GM12878 (cell line): ENCODE results near the gene GCNT3. TPM values are rescaled to one million over a fixed set of nuclear protein-coding genes. Genes with fewer than 3 reads are reported as not detected.

ENCODE experiments used
- ATAC-seq: fragments of 200-7000 bp; cut with Tn5 transposase; 3 replicates; pipeline ENCODE4 v1.9.1; 2020; ENCODE audit warnings: mild to moderate bottlenecking, moderate library complexity
- BruUV-seq: library from RNA; stranded (reverse); fragments of 400-500 nt; replicated peaks from 2 replicates; lab custom pipeline; 2021; lab: Mats Ljungman, UMichigan
- CTCF ChIA-PET: fragments of 300-600 bp; sonication (Branson Sonifier 250); formaldehyde crosslinking; extraction: SDS; loops from one replicate; lab custom pipeline; 2021; ENCODE audit warnings: inconsistent platforms; lab: Yijun Ruan, JAX
- POLR2A ChIA-PET: fragments of 350-600 bp; formaldehyde crosslinking; extraction: SDS; loops from one replicate; lab custom pipeline; 2021; ENCODE audit warnings: inconsistent platforms; lab: Charles Lee
- RAD21 ChIA-PET: fragments of 300-600 bp; sonication (Branson Sonifier 250); formaldehyde crosslinking; loops from one replicate; lab custom pipeline; 2023; ENCODE audit warnings: antibody characterized with exemption; ENCODE audit not compliant: unreplicated experiment; lab: Charles Lee
- SMC1A ChIA-PET: fragments of 300-600 bp; sonication (Branson Sonifier 250); formaldehyde crosslinking; loops from one replicate; lab custom pipeline; 2023; ENCODE audit not compliant: unreplicated experiment, uncharacterized antibody; lab: Charles Lee
- DNase-seq: peaks from one replicate; pipeline ENCODE4 v3.0.0-alpha.2; 2011; ENCODE audit warnings: low read depth, low spot score
- FAIRE-seq: peaks from 3 replicates; lab custom pipeline; 2011; peaks lifted over from hg19 to GRCh38; lab: Jason Lieb, UNC
- H2AFZ ChIP-seq: 2 replicates; pipeline ENCODE4 v1.6.0; 2011; ENCODE audit warnings: low read depth, low read length, control low read depth; ENCODE audit not compliant: control insufficient read depth
- H3K27ac ChIP-seq: 2 replicates; pipeline ENCODE4 v1.5.1; 2011; ENCODE audit warnings: control low read depth; ENCODE audit not compliant: control insufficient read depth, insufficient read depth
- H3K27me3 ChIP-seq, 2 experiments: replicated peaks in 1 of 2; 2 replicates each; pipeline versions ENCODE4 v1.6.0 to v1.6.1; 2011; ENCODE audit warnings: low read length in 1 of 2; ENCODE audit not compliant: control insufficient read depth in 2 of 2, insufficient read depth in 2 of 2
- H3K36me3 ChIP-seq, 2 experiments: 2 replicates each; pipeline ENCODE4 v1.5.1; 2011; ENCODE audit warnings: low read length in 1 of 2; ENCODE audit not compliant: control insufficient read depth in 2 of 2, insufficient read depth in 2 of 2
- H3K4me1 ChIP-seq: 2 replicates; pipeline ENCODE4 v1.6.1; 2011; ENCODE audit warnings: mild to moderate bottlenecking, low read length, moderate library complexity, mixed read lengths; ENCODE audit not compliant: control insufficient read depth, insufficient read depth
- H3K4me2 ChIP-seq: 2 replicates; pipeline ENCODE4 v1.6.0; 2011; ENCODE audit warnings: control low read depth; ENCODE audit not compliant: control insufficient read depth, insufficient read depth
- H3K4me3 ChIP-seq: fragments of 200-600 bp; sonication (generic); 2 replicates; pipeline ENCODE4 v1.5.1; 2016
- H3K79me2 ChIP-seq: 2 replicates; pipeline ENCODE4 v1.6.0; 2011; ENCODE audit warnings: low read length; ENCODE audit not compliant: control insufficient read depth, insufficient read depth
- H3K9ac ChIP-seq: 2 replicates; pipeline ENCODE4 v1.8.0; 2011; ENCODE audit warnings: low read length, control low read depth, mixed read lengths; ENCODE audit not compliant: control insufficient read depth, insufficient read depth
- H3K9me3 ChIP-seq: replicated peaks from 3 replicates; pipeline ENCODE4 v1.5.1; 2011; ENCODE audit warnings: mild to moderate bottlenecking, low read length; ENCODE audit not compliant: control insufficient read depth, insufficient read depth
- H4K20me1 ChIP-seq: 2 replicates; pipeline ENCODE4 v1.6.0; 2011; ENCODE audit not compliant: control insufficient read depth, insufficient read depth
- BHLHE40 ChIP-seq, 2 experiments: fragments of 450-650 bp in 1 of 2; IDR thresholded peaks; 2 replicates each; pipeline ENCODE4 v1.6.1; 2011 to 2017; ENCODE audit warnings: low read depth in 2 of 2, borderline replicate concordance in 1 of 2, improper control_type of control experiment in 1 of 2, low read length in 1 of 2, mild to moderate bottlenecking in 1 of 2
- E4F1 ChIP-seq: fragments of 450-650 bp; IDR thresholded peaks from 2 replicates; pipeline ENCODE4 v1.6.1; 2018; ENCODE audit warnings: borderline replicate concordance, mild to moderate bottlenecking; ENCODE audit not compliant: partially characterized antibody
- NR2F1 ChIP-seq: fragments of 450-650 bp; conservative IDR thresholded peaks from 2 replicates; pipeline ENCODE4 v1.6.1; 2017; ENCODE audit warnings: mild to moderate bottlenecking
- POLR2AphosphoS2 ChIP-seq: IDR thresholded peaks from 2 replicates; pipeline ENCODE4 v1.6.1; 2011; ENCODE audit warnings: low read depth, mild to moderate bottlenecking, low read length, improper control_type of control experiment, moderate library complexity
- POLR2AphosphoS5 ChIP-seq: IDR thresholded peaks from 2 replicates; pipeline ENCODE4 v1.6.1; 2011; ENCODE audit warnings: mild to moderate bottlenecking, low read length, inconsistent platforms
- WRNIP1 ChIP-seq: IDR thresholded peaks from 2 replicates; pipeline ENCODE4 v1.6.1; 2011; ENCODE audit warnings: low read depth, low read length, improper control_type of control experiment, borderline replicate concordance
- ZNF207 ChIP-seq: fragments of 450-650 bp; IDR thresholded peaks from 2 replicates; pipeline ENCODE4 v1.6.1; 2014; ENCODE audit warnings: antibody characterized with exemption, mild to moderate bottlenecking, borderline replicate concordance
- WGBS: methylation state at CpG from one replicate; pipeline ENCODE4 v1.1.6; 2016; ENCODE audit warnings: low lambda C conversion rate; ENCODE audit not compliant: insufficient replicate concordance, insufficient coverage; ENCODE audit errors: missing lambda C conversion rate; 5-methylcytosine and 5-hydroxymethylcytosine counted together
- in situ Hi-C: fragments of 300-500 bp; cut with MboI; formaldehyde crosslinking; loops from 9 replicates; pipeline ENCODE4 v1.14.3; 2018; ENCODE audit warnings: mixed read lengths
- intact Hi-C: fragments of 100-400 bp; cut with micrococcal nuclease; formaldehyde crosslinking; loops from one replicate; pipeline ENCODE4 v1.14.2; 2022; ENCODE audit not compliant: unreplicated experiment
- polyA plus RNA-seq, 11 experiments: library from polyadenylated mRNA; depleted of rRNA in 4 of 11; unstranded in 6 of 11; stranded (reverse) in 5 of 11; fragments of >200 nt; fragmentation: Nextera tagmentation in 4 of 11; fragmentation: Illumina TruSeq in 1 of 11; extraction: Ambion mirVana in 4 of 11; extraction: Trizol in 1 of 11; gene quantifications; 1 replicate in 1 of 11; 2 replicates in 10 of 11; pipeline versions ENCODE4 v1.2.1 to v1.2.3, GENCODE V29; 2011 to 2016; ENCODE audit warnings: inconsistent platforms in 2 of 11, missing spikeins in 2 of 11, low read depth in 1 of 11
- total RNA-seq, 4 experiments: library from RNA; depleted of rRNA in 3 of 4; stranded (reverse); fragments of >200 nt in 3 of 4; fragmentation: Illumina TruSeq in 1 of 4; extraction: Trizol in 1 of 4; gene quantifications; 2 replicates each; pipeline versions ENCODE4 v1.2.1 to v1.2.3, GENCODE V29; 2013 to 2021
- TF ChIP-seq, protein P1 (sequence below): fragments of 450-650 bp; conservative IDR thresholded peaks from 2 replicates; pipeline ENCODE4 v1.6.1; 2017; ENCODE audit warnings: mild to moderate bottlenecking, moderate library complexity

The GCNT3 gene
- total and polyA plus RNA-seq, 10 of the 15 experiments (the other 5 are each of a cell fraction or from before 2014, with no cell fraction given): 0.03 to 0.53 (median 0.25) TPM; not detected in 2

GRCh38 chr15:59605994-59606393 is 5.6 kb upstream of the GCNT3 start:
- no peak for FAIRE-seq
- in situ Hi-C loops (no loop called here), intact Hi-C loops (no loop called here)
- H2AFZ ChIP-seq: no peak overlapping the region
- BruUV-seq: no TSS peak
- ChIA-PET SMC1A (interaction anchor here (0.6 kb wide), 1 partner anchor 520 kb away, joined by 3 read pairs; no protein-coding TSS in a partner anchor), POLR2A (interaction anchor here (0.7 kb wide), 1 partner anchor 181 kb away, joined by 6 read pairs; no protein-coding TSS in a partner anchor), RAD21 (no interaction called here), CTCF (interaction anchor here (0.6 kb wide), 1 partner anchor 72 kb away, joined by 3 read pairs; no protein-coding TSS in a partner anchor)
- H3K4me1 ChIP-seq: no peaks in the 10 kb centered on the region
- TF ChIP-seq, protein P1, sequence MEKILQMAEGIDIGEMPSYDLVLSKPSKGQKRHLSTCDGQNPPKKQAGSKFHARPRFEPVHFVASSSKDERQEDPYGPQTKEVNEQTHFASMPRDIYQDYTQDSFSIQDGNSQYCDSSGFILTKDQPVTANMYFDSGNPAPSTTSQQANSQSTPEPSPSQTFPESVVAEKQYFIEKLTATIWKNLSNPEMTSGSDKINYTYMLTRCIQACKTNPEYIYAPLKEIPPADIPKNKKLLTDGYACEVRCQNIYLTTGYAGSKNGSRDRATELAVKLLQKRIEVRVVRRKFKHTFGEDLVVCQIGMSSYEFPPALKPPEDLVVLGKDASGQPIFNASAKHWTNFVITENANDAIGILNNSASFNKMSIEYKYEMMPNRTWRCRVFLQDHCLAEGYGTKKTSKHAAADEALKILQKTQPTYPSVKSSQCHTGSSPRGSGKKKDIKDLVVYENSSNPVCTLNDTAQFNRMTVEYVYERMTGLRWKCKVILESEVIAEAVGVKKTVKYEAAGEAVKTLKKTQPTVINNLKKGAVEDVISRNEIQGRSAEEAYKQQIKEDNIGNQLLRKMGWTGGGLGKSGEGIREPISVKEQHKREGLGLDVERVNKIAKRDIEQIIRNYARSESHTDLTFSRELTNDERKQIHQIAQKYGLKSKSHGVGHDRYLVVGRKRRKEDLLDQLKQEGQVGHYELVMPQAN: no peak
- no peak for TF ChIP-seq POLR2AphosphoS5
- no peak for TF ChIP-seq POLR2AphosphoS2
- TF ChIP-seq BHLHE40 (IDR thresholded peaks at IDR 0.05; ENCODE audit: borderline replicate concordance in 1 of 2, low read depth in 2 of 2, low read length in 1 of 2): no peak
- no peak for TF ChIP-seq E4F1
- no peak for TF ChIP-seq WRNIP1
- no peak for TF ChIP-seq NR2F1
- TF ChIP-seq ZNF207: no peak
- H3K27me3 ChIP-seq: no peaks in the 10 kb centered on the region
- 41% methylated on average over 5 of the region's 5 CpGs for WGBS
- no peaks in the 10 kb centered on the region for H3K79me2 ChIP-seq
- no peak overlapping the region for H3K4me3 ChIP-seq
- H4K20me1 ChIP-seq: no peaks in the 10 kb centered on the region
- H3K4me2 ChIP-seq: no peak overlapping the region
- no peak overlapping the region for H3K9ac ChIP-seq
- no peak overlapping the region for H3K27ac ChIP-seq
- H3K36me3 ChIP-seq: no peaks in the 10 kb centered on the region
- H3K9me3 ChIP-seq: peaks cover 3% of the 10 kb centered on the region; the same call in 1 of the 3 replicates
- ATAC-seq: no peak
- DNase-seq: no peak
